HG02852 (cell line): ENCODE data around the gene SULF2.

Experiments
- ATAC-seq: cut with Tn5 transposase; IDR thresholded peaks from one replicate; pipeline ENCODE4 v1.9.1; 2021; ENCODE audit warnings: mild to moderate bottlenecking, moderate library complexity; ENCODE audit not compliant: unreplicated experiment

Gene SULF2

GRCh38 chr20:47659904-47660601, 125.2 kb downstream of the SULF2 start:
- ATAC-seq = no peak

- no peak for ATAC-seq
Measured at GRCh38 chr20:47656318-47656717, 129.0 kb downstream of the SULF2 start.

GRCh38 chr20:47655635-47656034, 129.6 kb downstream of the SULF2 start:
- ATAC-seq = no peak

GRCh38 chr20:47654370-47654769, 130.9 kb downstream of the SULF2 start:
- no peak for ATAC-seq

DNA sequence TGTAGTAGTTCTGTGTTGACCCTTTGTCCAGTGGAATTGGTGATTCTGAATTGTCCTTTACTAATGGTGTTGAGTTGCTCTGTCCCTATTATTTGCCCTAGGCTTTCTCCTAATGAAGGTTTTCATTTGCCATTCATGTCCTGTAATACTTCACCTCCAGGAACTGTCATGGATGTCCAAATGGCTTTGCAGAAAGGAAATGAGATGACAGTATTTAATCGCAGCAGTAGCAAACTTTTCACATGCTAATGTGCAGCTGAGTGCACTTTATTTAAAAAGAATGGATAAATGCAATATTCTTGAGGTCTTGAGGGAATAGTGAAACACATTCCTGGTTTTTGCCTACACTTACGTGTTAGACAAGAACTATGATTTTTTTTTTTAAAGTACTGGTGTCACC, 131.4 kb downstream of the SULF2 start:
- ATAC-seq = no peak

GRCh38 chr20:47652794-47653193, 132.5 kb downstream of the SULF2 start:
- no peak for ATAC-seq

GRCh38 chr20:47652301-47652700, 133.0 kb downstream of the SULF2 start:
- no peak for ATAC-seq

DNA sequence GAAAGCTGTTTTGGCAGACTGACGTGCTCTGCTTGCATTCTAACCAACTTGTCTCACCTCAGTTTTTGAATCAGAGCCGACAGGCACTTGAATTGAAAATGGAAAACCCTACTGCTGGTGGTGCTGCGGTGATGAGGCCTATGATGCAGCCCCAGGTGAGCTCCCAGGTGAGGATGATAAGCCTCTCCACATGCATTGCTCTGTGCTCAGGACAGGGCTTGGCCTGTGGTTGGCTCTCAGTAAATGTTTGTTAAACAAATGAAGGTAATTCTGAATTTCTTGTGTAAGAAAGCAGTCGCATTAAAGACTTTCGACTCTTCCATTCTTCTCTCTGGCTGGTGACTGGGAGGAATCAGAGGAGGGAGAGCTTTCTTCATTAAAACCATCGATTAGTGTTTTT, 136.3 kb downstream of the SULF2 start:
- no peak for ATAC-seq

DNA sequence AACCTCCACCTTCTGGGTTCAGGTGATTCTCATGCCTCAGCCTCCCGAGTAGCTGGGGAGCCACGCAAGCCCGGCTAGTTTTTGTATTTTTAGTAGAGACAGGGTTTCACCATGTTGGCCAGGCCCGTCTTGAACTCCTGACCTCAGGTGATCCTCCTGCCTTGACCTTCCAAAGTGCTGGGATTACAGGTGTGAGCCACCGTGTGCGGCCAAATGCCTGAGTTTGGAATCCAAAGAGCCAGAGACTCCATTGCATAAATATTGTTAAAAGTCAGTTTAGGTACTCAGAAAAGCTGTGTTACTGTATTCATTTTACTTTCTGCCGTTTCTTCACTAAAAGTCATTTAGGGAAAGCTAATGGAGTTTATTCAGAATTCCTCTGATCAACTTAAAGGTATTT, 137.3 kb downstream of the SULF2 start:
- no peak for ATAC-seq

DNA sequence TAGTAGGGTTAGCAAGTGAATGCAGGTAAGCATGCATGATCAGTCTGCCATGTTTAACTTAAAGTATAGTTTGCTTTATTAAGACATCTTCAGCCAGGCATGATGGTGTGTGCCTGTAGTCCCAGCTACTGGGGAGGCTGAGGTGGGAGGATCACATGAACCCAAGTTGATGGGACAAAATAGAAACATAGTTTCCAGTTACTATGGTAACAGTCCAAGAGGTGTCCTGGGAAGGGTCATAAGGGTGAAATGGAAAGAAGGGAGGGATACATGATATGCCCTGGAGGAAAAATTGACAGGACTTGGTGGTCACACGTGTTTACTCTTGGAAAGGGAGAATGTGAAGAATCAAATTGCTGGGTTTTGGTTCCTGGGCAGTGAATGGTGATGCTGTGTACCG, 139.6 kb downstream of the SULF2 start:
- no peak for ATAC-seq

DNA sequence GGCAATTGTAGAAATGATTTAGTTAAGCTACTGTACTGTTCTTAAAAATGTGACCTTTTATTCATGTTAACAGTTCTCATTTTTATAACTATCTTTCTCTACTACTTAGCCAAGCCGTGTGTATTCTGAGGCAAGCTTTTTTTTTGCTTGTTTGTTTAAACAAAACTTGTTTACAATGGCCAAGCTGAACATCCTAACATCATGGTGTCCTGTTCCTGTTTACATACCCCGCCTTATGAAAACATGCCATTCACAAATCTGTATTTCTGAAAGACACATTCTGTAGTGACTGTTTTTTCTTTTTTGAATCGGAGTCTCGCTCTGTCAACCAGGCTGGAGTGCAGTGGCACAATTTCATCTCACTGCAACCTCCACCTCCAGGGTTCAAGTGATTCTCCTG, 142.7 kb downstream of the SULF2 start:
- no peak for ATAC-seq

- no peak for ATAC-seq
Measured at GRCh38 chr20:47642118-47642517, 143.2 kb downstream of the SULF2 start.

- no peak for ATAC-seq
Measured at GRCh38 chr20:47638851-47639250, 146.4 kb downstream of the SULF2 start.

GRCh38 chr20:47635256-47635655, 150.0 kb downstream of the SULF2 start:
- no peak for ATAC-seq

- ATAC-seq = no peak
Measured at GRCh38 chr20:47631078-47631477, 154.2 kb downstream of the SULF2 start.

DNA sequence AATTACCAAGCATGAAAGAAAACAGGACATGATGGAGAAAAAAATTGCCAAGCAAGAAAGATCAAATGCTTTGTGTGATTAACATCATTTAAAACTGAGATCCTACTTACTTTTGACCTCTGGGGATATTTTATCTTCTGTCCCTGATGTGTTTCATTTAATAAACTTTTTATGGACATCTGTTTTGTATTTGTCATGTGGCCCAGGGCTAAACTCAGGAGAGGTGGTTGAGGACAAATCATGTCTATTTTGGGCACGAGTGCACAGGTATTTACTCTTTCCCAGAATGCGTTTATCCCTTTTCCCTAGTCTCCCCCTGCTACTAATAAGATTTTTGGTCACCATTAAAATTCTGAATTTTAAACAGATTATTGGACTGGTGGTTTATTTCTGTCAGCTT, 155.4 kb downstream of the SULF2 start:
- ATAC-seq = no peak

GRCh38 chr20:47627540-47627939, 157.7 kb downstream of the SULF2 start:
- no peak for ATAC-seq

DNA sequence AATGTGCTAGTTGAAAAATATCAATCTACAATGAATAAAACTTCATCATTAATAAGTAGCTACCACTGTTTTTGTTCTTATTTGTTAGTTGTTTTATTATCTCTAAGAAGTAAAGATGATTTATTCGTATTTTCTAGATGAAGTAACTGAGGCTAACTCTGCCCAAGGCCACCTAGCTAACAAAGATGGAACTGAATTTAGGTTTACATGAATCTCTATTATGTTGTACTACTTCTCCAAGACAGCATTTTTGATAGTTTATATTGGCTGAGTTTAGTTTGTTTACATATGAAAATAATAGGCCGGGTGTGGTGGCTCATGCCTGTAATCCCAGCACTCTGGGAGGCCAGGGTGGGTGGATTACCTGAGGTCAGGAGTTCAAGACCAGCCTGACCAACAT, 162.1 kb downstream of the SULF2 start:
- no peak for ATAC-seq

DNA sequence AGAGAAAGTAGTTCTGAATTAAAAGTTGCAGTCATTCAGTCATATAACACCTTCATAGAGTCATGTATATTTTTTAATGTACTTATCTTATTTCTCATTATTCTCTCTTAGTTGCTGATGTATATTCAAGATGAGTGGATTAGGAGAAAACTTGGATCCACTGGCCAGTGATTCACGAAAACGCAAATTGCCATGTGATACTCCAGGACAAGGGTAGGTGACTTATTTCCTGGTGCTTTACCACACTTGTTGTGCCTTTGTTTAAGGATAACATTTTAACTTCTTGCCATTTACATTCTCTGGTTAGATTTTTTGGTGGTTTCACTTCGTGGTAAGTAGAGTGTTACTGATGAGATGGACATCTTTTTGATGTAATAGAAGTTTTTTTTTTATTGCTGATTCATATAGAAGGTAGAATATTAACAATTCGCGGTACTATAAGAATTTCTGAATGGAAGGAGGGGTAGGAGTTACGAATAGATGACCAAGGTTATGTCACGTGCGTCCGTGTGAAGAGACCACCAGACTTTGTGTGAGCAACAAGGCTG, 163.1 kb downstream of the SULF2 start:
- no peak for ATAC-seq

- no peak for ATAC-seq
Measured at GRCh38 chr20:47620808-47621805, 164.2 kb downstream of the SULF2 start.

- ATAC-seq = no peak
Measured at GRCh38 chr20:47618479-47618878, 166.8 kb downstream of the SULF2 start.
